HCT116 (cell line): ENCODE data around the gene C11orf98. TPM values are rescaled to one million over a fixed set of nuclear protein-coding genes. Genes with fewer than 3 reads are reported as not detected.

Experiments used
- ATAC-seq: fragments of 200-7000 bp; cut with Tn5 transposase; 2 replicates; pipeline ENCODE4 v1.9.1; 2020; ENCODE audit warnings: mild to moderate bottlenecking, moderate library complexity
- BruUV-seq: library from RNA; stranded (reverse); fragments of 400-500 nt; replicated peaks from 2 replicates; lab custom pipeline; 2021; lab: Mats Ljungman, UMichigan
- CTCF ChIA-PET: fragments of 300-600 bp; sonication (Branson Sonifier 250); formaldehyde crosslinking; loops from one replicate; lab custom pipeline; 2021; ENCODE audit warnings: antibody characterized with exemption; lab: Charles Lee
- POLR2A ChIA-PET: fragments of 300-600, 350-600 bp; sonication (Branson Sonifier 250); formaldehyde crosslinking; loops from one replicate; lab custom pipeline; 2021; ENCODE audit warnings: antibody characterized with exemption; lab: Charles Lee
- RAD21 ChIA-PET, 2 experiments: fragments of 300-600 bp; sonication (Branson Sonifier 250); formaldehyde crosslinking; loops; one replicate each; lab custom pipeline; 2023; ENCODE audit warnings: low total read pairs in 2 of 2; ENCODE audit not compliant: uncharacterized antibody in 2 of 2, unreplicated experiment in 2 of 2, low non-redundant PET in 1 of 2; lab: Charles Lee
- DNase-seq: peaks from one replicate; pipeline ENCODE4 v3.0.0-alpha.2; 2010; ENCODE audit warnings: low read depth, low spot score
- H2AFZ ChIP-seq: fragments of 200-600 bp; shearing (Covaris generic), sonication (generic); 2 replicates; pipeline ENCODE4 v1.6.1; 2017; ENCODE audit warnings: low read depth, mixed run types, mixed read lengths, antibody characterized with exemption, low read length; ENCODE audit not compliant: poor library complexity, severe bottlenecking
- H3K27ac ChIP-seq: 2 replicates; pipeline ENCODE4 v1.5.1; 2012; ENCODE audit warnings: low read depth, low read length
- H3K27me3 ChIP-seq: fragments of 200-600 bp; sonication (generic); 2 replicates; pipeline ENCODE4 v1.6.1; 2016; ENCODE audit warnings: mixed run types, low read length, mixed read lengths; ENCODE audit not compliant: insufficient read depth
- H3K36me3 ChIP-seq, 2 experiments: fragments of 200-500 bp in 1 of 2; fragments of 200-600 bp in 1 of 2; sonication (Bioruptor generic) in 1 of 2; sonication (generic) in 1 of 2; 2 replicates each; pipeline versions ENCODE4 v1.5.1 to v1.6.1; 2014 to 2016; ENCODE audit warnings: low read length in 2 of 2, inconsistent platforms in 1 of 2, mixed read lengths in 1 of 2, mixed run types in 1 of 2; ENCODE audit not compliant: insufficient read depth in 2 of 2, control insufficient read depth in 1 of 2
- H3K4me1 ChIP-seq, 2 experiments: fragments of 200-600 bp in 1 of 2; sonication (generic) in 1 of 2; 2 replicates each; pipeline versions ENCODE4 v1.5.1 to v1.6.1; 2012 to 2017; ENCODE audit warnings: low read length in 2 of 2, inconsistent platforms in 1 of 2, mild to moderate bottlenecking in 1 of 2, mixed read lengths in 1 of 2, mixed run types in 1 of 2, moderate library complexity in 1 of 2; ENCODE audit not compliant: insufficient read depth in 2 of 2, control insufficient read depth in 1 of 2
- H3K4me2 ChIP-seq: fragments of 200-600 bp; sonication (generic); 2 replicates; pipeline ENCODE4 v1.6.1; 2017; ENCODE audit warnings: mixed run types, low read length, mixed read lengths
- H3K4me3 ChIP-seq, 2 experiments: fragments of 200-600 bp in 1 of 2; sonication (generic) in 1 of 2; replicated peaks in 1 of 2; 2 replicates each; pipeline ENCODE4 v1.5.1; 2011 to 2016; ENCODE audit warnings: low read length in 2 of 2, control low read depth in 1 of 2, low read depth in 1 of 2, mild to moderate bottlenecking in 1 of 2, mixed read lengths in 1 of 2, mixed run types in 1 of 2
- H3K79me2 ChIP-seq: fragments of 200-600 bp; sonication (generic); 2 replicates; pipeline ENCODE4 v1.6.1; 2017; ENCODE audit warnings: mild to moderate bottlenecking, mixed run types, low read length, moderate library complexity, mixed read lengths; ENCODE audit not compliant: insufficient read depth
- H3K9ac ChIP-seq: fragments of 200-600 bp; sonication (generic); 2 replicates; pipeline ENCODE4 v1.6.1; 2016; ENCODE audit warnings: low read length, mixed read lengths
- H3K9me2 ChIP-seq: fragments of 200-600 bp; sonication (generic), shearing (Covaris generic); 2 replicates; pipeline ENCODE4 v1.6.1; 2017; ENCODE audit warnings: mixed run types, mild to moderate bottlenecking, moderate library complexity; ENCODE audit not compliant: insufficient read depth
- H3K9me3 ChIP-seq, 2 experiments: fragments of 200-500 bp in 1 of 2; fragments of 200-600 bp in 1 of 2; sonication (Bioruptor generic) in 1 of 2; sonication (generic) in 1 of 2; 2 replicates each; pipeline ENCODE4 v1.6.1; 2014 to 2017; ENCODE audit warnings: low read length in 2 of 2, mixed read lengths in 2 of 2, inconsistent platforms in 1 of 2, low read depth in 1 of 2, mild to moderate bottlenecking in 1 of 2, mixed run types in 1 of 2, moderate library complexity in 1 of 2; ENCODE audit not compliant: control insufficient read depth in 1 of 2, insufficient read depth in 1 of 2
- H4K20me1 ChIP-seq: fragments of 200-600 bp; sonication (generic), shearing (Covaris generic); 2 replicates; pipeline ENCODE4 v1.6.1; 2017; ENCODE audit warnings: mixed run types, mild to moderate bottlenecking, moderate library complexity; ENCODE audit not compliant: insufficient read depth
- CBX3 ChIP-seq: IDR thresholded peaks from 2 replicates; pipeline ENCODE4 v1.6.1; 2012; ENCODE audit warnings: low read depth
- CTCF ChIP-seq, 3 experiments: fragments of 200-600 bp in 1 of 3; sonication (generic) in 1 of 3; IDR thresholded peaks in 2 of 3; conservative IDR thresholded peaks in 1 of 3; 2 replicates each; pipeline ENCODE4 v1.5.1; 2012 to 2017; ENCODE audit warnings: low read depth in 2 of 3, low read length in 2 of 3, antibody characterized with exemption in 1 of 3, borderline replicate concordance in 1 of 3, control low read depth in 1 of 3, mild to moderate bottlenecking in 1 of 3, mixed read lengths in 1 of 3, mixed run types in 1 of 3, moderate library complexity in 1 of 3; ENCODE audit not compliant: insufficient read depth in 1 of 3
- FOSL1 ChIP-seq: IDR thresholded peaks from 2 replicates; pipeline ENCODE4 v1.6.1; 2012; ENCODE audit warnings: low read depth
- JUND ChIP-seq: IDR thresholded peaks from 2 replicates; pipeline ENCODE4 v1.6.1; 2012
- POLR2A ChIP-seq: IDR thresholded peaks from 2 replicates; pipeline ENCODE4 v1.7.0; 2011; ENCODE audit warnings: borderline replicate concordance; ENCODE audit not compliant: insufficient read depth, insufficient read length; ENCODE audit errors: extremely low read depth
- SIN3A ChIP-seq: IDR thresholded peaks from 2 replicates; pipeline ENCODE4 v1.6.1; 2012; ENCODE audit warnings: low read depth
- SRF ChIP-seq: IDR thresholded peaks from 2 replicates; pipeline ENCODE4 v1.6.1; 2012; ENCODE audit warnings: low read depth
- TCF7L2 ChIP-seq: IDR thresholded peaks from 2 replicates; pipeline ENCODE4 v1.7.0; 2011; ENCODE audit warnings: borderline replicate concordance, inconsistent platforms; ENCODE audit not compliant: insufficient read depth, insufficient read length; ENCODE audit errors: extremely low read depth
- YY1 ChIP-seq: IDR thresholded peaks from 2 replicates; pipeline ENCODE4 v1.6.1; 2011; ENCODE audit warnings: low read length, low read depth, moderate library complexity, mild to moderate bottlenecking; ENCODE audit not compliant: insufficient replicate concordance; ENCODE audit errors: extremely low read depth
- ZNF274 ChIP-seq: fragments of 200-500 bp; sonication (Bioruptor generic); IDR thresholded peaks from 2 replicates; pipeline ENCODE4 v1.6.1; 2014; ENCODE audit warnings: mild to moderate bottlenecking, low read depth, low read length, inconsistent platforms
- intact Hi-C: fragments of 100-400 bp; cut with micrococcal nuclease; formaldehyde crosslinking; loops from 2 replicates; pipeline ENCODE4 v1.10.0; 2022
- total RNA-seq: library from RNA; stranded (reverse); gene quantifications from one replicate; pipeline ENCODE4 v1.2.1, GENCODE V29; 2021; ENCODE audit not compliant: unreplicated experiment
- TF ChIP-seq, protein P1 (sequence below): IDR thresholded peaks from 2 replicates; pipeline ENCODE4 v1.6.1; 2012
- TF ChIP-seq, protein P2 (sequence below): IDR thresholded peaks from 2 replicates; pipeline ENCODE4 v1.6.1; 2012; ENCODE audit warnings: low read depth
- TF ChIP-seq, protein P3 (sequence below): IDR thresholded peaks from 2 replicates; pipeline ENCODE4 v1.6.1; 2012

The C11orf98 gene
- total RNA-seq, 1 experiment from 2014 or later: 121 TPM

DNA sequence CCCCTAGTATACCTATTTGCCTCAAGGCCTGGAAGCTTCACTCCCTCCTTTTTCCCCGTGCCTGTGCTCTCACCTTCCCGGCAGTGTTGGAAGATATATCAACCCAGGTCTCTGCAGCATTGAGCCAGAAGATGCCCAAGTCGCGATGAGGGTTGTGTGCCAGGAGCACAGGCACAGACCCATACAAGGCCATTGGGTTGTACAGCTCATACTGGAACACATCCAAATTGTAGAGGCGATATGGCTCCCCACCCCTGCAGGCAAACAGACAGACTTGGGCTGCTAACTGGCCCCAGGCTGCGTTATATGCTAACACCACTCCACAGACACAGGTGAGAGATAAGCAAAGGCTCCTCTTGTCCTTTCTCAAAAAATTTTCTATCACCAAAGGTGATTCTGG lies 32.5 kb downstream of the C11orf98 start:
- no peaks in the 10 kb centered on the region for H3K4me1 ChIP-seq
- H2AFZ ChIP-seq: no peak overlapping the region
- no peak overlapping the region for H3K4me2 ChIP-seq
- H3K36me3 ChIP-seq: peaks cover 68 to 69% of the 10 kb centered on the region in 2 experiments
- no peaks in the 10 kb centered on the region for H3K27me3 ChIP-seq
- ChIA-PET CTCF (no interaction called here), POLR2A (interaction anchor here (1.0 kb wide), 1 partner anchor 33 kb away, joined by 3 read pairs; the partner anchor contains the start of genes C11orf98 and CSKMT)
- peaks cover 25% of the 10 kb centered on the region; the same call in 1 of the 2 replicates for H3K79me2 ChIP-seq
- no peaks in the 10 kb centered on the region for H3K9me3 ChIP-seq
- no peaks in the 10 kb centered on the region for H3K9me2 ChIP-seq
- H3K4me3 ChIP-seq: no peak overlapping the region
- H3K9ac ChIP-seq: no peak overlapping the region
- intact Hi-C loops: no loop called here
- no peak overlapping the region for H3K27ac ChIP-seq
- TF ChIP-seq CTCF (IDR thresholded peaks at IDR 0.05 in 2 of 3, conservative IDR thresholded peaks at IDR 0.05 in 1 of 3; ENCODE audit: borderline replicate concordance in 1 of 3, insufficient read depth in 1 of 3, low read depth in 2 of 3, low read length in 2 of 3): no peak
- TF ChIP-seq, protein P1, sequence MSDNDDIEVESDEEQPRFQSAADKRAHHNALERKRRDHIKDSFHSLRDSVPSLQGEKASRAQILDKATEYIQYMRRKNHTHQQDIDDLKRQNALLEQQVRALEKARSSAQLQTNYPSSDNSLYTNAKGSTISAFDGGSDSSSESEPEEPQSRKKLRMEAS: no peak
- TF ChIP-seq SRF: no peak
- no peak for TF ChIP-seq SIN3A
- no peak for TF ChIP-seq FOSL1
- no peak for TF ChIP-seq ZNF274
- no peak for TF ChIP-seq TCF7L2
- no peak for TF ChIP-seq JUND
- TF ChIP-seq, protein P2, sequence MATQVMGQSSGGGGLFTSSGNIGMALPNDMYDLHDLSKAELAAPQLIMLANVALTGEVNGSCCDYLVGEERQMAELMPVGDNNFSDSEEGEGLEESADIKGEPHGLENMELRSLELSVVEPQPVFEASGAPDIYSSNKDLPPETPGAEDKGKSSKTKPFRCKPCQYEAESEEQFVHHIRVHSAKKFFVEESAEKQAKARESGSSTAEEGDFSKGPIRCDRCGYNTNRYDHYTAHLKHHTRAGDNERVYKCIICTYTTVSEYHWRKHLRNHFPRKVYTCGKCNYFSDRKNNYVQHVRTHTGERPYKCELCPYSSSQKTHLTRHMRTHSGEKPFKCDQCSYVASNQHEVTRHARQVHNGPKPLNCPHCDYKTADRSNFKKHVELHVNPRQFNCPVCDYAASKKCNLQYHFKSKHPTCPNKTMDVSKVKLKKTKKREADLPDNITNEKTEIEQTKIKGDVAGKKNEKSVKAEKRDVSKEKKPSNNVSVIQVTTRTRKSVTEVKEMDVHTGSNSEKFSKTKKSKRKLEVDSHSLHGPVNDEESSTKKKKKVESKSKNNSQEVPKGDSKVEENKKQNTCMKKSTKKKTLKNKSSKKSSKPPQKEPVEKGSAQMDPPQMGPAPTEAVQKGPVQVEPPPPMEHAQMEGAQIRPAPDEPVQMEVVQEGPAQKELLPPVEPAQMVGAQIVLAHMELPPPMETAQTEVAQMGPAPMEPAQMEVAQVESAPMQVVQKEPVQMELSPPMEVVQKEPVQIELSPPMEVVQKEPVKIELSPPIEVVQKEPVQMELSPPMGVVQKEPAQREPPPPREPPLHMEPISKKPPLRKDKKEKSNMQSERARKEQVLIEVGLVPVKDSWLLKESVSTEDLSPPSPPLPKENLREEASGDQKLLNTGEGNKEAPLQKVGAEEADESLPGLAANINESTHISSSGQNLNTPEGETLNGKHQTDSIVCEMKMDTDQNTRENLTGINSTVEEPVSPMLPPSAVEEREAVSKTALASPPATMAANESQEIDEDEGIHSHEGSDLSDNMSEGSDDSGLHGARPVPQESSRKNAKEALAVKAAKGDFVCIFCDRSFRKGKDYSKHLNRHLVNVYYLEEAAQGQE: no peak
- TF ChIP-seq, protein P3, sequence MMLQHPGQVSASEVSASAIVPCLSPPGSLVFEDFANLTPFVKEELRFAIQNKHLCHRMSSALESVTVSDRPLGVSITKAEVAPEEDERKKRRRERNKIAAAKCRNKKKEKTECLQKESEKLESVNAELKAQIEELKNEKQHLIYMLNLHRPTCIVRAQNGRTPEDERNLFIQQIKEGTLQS: no peak
- TF ChIP-seq CBX3: no peak
- TF ChIP-seq YY1: no peak
- TF ChIP-seq POLR2A: no peak
- TF ChIP-seq, all 23 proteins: peak for 0
- DNase-seq (no peak), ATAC-seq (no peak)
- RAD21 ChIA-PET: no interaction called here
- H4K20me1 ChIP-seq: no peaks in the 10 kb centered on the region
- BruUV-seq: no TSS peak
